GM12891 (cell line): ENCODE measurements around the gene GNG11.

Source experiments
- PAX5 ChIP-seq: IDR thresholded peaks from 2 replicates; pipeline ENCODE4 v1.6.1; 2011; ENCODE audit warnings: low read length, moderate library complexity, mild to moderate bottlenecking; ENCODE audit not compliant: insufficient read depth, severe bottlenecking
- POLR2A ChIP-seq: IDR thresholded peaks from 2 replicates; pipeline ENCODE4 v1.6.1; 2011; ENCODE audit warnings: low read depth, low read length, control low read depth
- POLR2AphosphoS5 ChIP-seq: IDR thresholded peaks from 2 replicates; pipeline ENCODE4 v1.6.1; 2011; ENCODE audit warnings: low read depth, low read length, control low read depth
- POU2F2 ChIP-seq: IDR thresholded peaks from 2 replicates; pipeline ENCODE4 v1.6.1; 2011; ENCODE audit warnings: low read depth, mild to moderate bottlenecking, control low read depth, low read length, moderate library complexity
- SPI1 ChIP-seq: IDR thresholded peaks from 2 replicates; pipeline ENCODE4 v1.6.1; 2011; ENCODE audit warnings: low read depth, low read length, control low read depth
- TAF1 ChIP-seq: IDR thresholded peaks from 2 replicates; pipeline ENCODE4 v1.6.1; 2011; ENCODE audit warnings: low read depth, low read length, control low read depth

DNA sequence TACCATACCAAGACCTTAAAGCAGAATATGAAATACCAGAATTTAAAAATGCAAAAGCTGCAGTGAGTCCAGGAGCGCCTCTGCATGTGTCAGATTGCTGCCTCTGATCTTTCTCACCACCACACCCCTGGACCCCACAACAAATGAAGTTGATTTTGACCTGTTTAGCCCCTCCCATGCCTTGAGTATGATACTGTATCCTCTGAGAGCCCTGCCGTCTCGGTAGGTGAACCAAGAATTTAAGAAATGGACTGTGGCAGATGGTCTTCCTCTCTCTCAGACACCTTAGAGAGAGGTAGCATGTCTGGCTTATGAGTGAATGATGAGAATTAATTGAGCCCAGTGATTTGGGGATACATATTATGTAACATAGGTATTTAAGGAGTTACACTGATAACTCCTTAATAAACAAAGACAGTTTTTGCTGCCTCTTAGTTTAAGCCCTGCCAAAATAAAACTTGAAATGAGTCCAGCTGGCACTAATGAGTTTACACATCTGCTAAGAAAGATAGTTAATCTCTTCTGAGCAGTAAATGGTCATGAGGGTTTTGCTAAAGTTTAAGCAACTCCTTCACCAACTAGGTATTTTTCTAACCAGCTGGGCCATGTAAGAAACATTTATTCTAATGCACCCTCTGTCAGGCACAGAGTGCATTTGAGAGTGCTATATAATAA, 26.4 kb upstream of the GNG11 start:
- TF ChIP-seq POU2F2 = no peak
- no peak for TF ChIP-seq POLR2AphosphoS5
- no peak for TF ChIP-seq POLR2A
- TF ChIP-seq PAX5 = no peak
- no peak for TF ChIP-seq TAF1
- no peak for TF ChIP-seq SPI1
